Measurements from ENCODE around the gene CTRB2.
"Not testable (repeated sequence)": the region's sequence is repeated elsewhere in the genome, so short reads cannot be mapped to it uniquely, and the experiment has no call there.

The CTRB2 gene

DNA sequence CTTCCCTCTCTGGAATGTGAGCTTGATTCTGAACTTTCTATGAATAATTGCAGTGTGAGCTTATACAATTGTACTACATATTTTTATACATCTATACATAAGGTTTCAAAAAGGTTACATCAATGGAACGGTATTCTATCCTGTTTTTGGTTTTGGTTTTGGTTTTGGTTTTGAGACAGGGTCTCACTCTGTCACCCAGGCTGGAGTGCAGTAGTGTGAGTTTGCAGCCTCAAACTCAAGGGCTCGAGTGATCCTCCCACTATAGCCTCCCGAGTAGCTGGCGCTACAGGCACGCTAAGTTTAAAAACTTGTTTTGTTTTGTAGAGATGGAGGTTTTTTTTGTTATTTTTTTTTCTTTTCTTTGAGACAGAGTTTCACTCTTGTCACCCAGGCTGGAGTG lies 12.9 kb upstream of the CTRB2 start:
- no peak for TF ChIP-seq CTCF (conservative IDR thresholded peaks at IDR 0.05; ENCODE audit: control insufficient read depth, insufficient read depth, low read depth, low read length)
- DNase-seq (ENCODE audit: low read depth): no peak
- no peak overlapping the region for H3K4me3 ChIP-seq (ENCODE audit: control insufficient read depth, low read depth, low read length)

DNA sequence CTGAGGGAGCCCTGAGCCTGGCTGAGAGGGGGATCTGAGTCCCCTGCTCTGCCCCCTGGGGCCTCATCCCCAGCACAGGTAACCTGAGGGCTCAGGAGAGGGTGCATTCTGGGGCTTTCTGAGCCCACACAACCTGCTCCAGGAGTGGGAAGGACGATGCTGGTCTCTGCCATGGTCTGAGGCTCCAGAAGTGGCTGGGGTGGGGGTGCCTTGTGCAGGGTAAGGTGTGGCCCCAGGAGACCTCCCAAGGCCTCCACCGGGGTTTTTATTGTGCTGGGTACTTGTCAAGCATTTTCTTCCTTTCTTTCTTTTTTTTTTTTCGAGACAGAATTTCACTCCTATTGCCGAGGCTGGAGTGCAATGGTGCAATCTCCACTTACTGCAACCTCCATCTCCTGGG lies 12.1 kb upstream of the CTRB2 start:
- no peak for DNase-seq (ENCODE audit: low read depth)
- no peak for TF ChIP-seq CTCF (conservative IDR thresholded peaks at IDR 0.05; ENCODE audit: control insufficient read depth, insufficient read depth, low read depth, low read length)
- H3K4me3 ChIP-seq (ENCODE audit: control insufficient read depth, low read depth, low read length): no peak overlapping the region

GRCh38 chr16:75218256-75219076 lies 11.5 kb upstream of the CTRB2 start, which contains the start of gene CTRB1:
CTRB1 (plus strand) TSS chr16:75218988; CDS start chr16:75219008, 20 bp downstream.
- H3K4me3 ChIP-seq (ENCODE audit: control insufficient read depth, low read depth, low read length): no peak within 1 kb of the TSS
- no peak for TF ChIP-seq CTCF (conservative IDR thresholded peaks at IDR 0.05; ENCODE audit: control insufficient read depth, insufficient read depth, low read depth, low read length)
- DNase-seq (ENCODE audit: low read depth): no peak

- DNase-seq (ENCODE audit: low read depth): no peak
- H3K4me3 ChIP-seq (ENCODE audit: control insufficient read depth, low read depth, low read length): no peak overlapping the region
- no peak for TF ChIP-seq CTCF (conservative IDR thresholded peaks at IDR 0.05; ENCODE audit: control insufficient read depth, insufficient read depth, low read depth, low read length)
These were observed 10.5 kb upstream of the CTRB2 start for GRCh38 chr16:75217389-75217851.

DNA sequence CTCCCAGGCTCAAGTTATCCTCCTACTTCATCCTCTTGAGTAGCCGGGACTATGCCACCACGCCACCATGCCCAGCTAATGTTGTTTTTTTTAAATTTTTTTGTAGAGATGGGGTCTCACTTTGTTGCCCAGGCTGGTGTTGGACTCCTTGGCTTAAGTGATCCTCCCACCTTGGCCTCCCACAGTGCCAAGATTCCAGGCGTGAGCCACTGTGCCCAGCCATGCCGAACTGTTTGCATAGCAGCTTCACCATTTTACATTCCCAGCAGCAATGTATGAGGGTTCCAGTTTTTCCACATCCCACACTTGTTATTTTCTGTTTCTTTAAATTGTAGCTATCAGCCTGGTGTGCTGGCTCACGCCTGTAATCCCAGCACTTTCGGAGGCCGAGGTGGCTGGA lies 9.6 kb upstream of the CTRB2 start:
- no peak overlapping the region for H3K4me3 ChIP-seq (ENCODE audit: control insufficient read depth, low read depth, low read length)
- TF ChIP-seq CTCF (conservative IDR thresholded peaks at IDR 0.05; ENCODE audit: control insufficient read depth, insufficient read depth, low read depth, low read length): no peak
- no peak for DNase-seq (ENCODE audit: low read depth)

DNA sequence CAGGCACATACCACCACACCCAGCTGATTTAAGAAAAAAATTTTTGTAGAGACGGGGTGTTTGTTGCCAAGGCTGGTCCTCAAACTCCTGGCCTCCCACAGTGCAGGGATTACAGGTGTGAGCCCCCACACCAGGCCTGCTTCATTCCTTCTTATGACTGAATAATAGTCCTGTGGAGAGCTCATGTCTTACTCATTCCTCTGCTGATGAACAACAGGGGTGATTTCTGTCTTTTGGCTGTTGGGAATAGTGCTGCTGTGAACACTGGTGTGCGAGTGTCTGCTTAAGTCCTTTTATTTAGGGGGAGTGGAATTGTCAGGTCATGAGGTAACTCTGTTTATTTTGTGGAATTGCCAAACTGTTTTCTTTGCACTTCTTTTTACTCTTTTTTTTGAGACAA lies 9.2 kb upstream of the CTRB2 start:
- H3K4me3 ChIP-seq (ENCODE audit: control insufficient read depth, low read depth, low read length): no peak overlapping the region
- no peak for DNase-seq (ENCODE audit: low read depth)
- TF ChIP-seq CTCF (conservative IDR thresholded peaks at IDR 0.05; ENCODE audit: control insufficient read depth, insufficient read depth, low read depth, low read length): no peak

DNA sequence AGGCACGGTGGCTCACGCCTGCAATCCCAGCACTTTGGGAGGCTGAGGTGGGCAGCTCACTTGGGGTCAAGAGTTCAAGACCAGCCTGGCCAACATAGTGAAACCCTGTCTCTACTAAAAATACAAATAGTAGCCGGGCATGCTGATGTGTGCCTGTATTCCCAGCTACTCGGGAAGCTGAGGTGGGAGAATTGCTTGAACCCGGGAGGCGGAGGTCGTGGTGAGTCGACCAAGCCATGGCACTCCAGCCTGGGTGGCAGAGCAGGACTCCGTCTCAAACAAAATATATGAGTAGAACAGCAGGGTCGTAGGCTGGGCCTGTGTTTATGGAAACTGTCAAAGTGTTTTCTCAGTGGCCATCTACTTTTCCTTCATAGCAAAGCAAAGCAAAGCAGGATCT lies 4.3 kb upstream of the CTRB2 start:
- not testable (repeated sequence) for H3K4me3 ChIP-seq (ENCODE audit: control insufficient read depth, low read depth, low read length); DNase-seq (ENCODE audit: low read depth)

Data from fibroblast of mammary gland (primary cell).